ENCODE results near the gene IMMP2L. TPM values are rescaled to one million over a fixed set of nuclear protein-coding genes. Genes with fewer than 3 reads are reported as not detected.

Gene IMMP2L
- total RNA-seq, 1 experiment from 2014 or later: 13.6 TPM

DNA sequence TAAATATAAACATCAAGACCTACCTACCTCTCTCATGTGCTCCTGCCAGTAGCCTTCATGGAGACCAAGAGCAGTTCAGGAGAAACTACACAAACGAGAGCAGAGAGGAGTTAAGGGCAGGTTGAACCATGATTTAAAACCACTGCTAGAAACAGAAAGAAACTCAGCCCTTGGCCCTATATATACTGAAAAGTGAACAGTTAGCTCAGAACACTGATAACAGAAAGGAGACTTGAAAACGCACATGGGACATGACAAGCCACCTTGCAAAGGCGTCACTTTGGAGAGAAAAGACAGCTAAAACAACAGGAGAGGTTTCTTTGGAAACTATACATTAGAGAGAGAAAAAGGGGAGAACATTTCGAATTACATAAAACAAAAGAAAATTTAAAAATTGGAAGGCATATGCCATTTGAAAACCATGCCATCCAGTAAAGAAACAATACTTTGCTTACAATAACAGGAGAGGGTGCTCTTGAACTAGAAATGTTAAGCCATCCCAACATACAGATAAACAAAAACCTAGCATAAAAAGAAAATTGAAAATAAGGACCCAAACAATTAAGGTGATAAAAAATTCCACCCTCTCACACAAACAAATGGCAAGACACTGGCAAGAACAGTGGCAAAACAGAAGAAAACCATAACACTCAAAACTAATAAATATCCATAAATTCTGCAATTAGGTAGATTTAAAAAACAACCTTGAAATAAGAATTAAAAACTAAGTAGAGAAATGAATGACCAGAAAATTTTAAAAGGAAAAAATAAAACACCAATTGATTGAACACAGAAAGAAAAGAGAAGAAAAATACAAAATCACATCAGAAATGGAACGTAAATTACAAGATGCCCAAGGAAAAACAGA is 232.7 kb downstream of the IMMP2L start:
- POLR2A ChIA-PET: no interaction called here
- H3K9me3 Mint-ChIP-seq: peaks cover 15% of the 10 kb centered on the region
- no peak for DNase-seq (ENCODE audit: low spot score)
- H3K4me1 Mint-ChIP-seq: peaks cover 3% of the 10 kb centered on the region; the same call in 1 of the 2 replicates
- peaks cover 3% of the 10 kb centered on the region for H3K36me3 Mint-ChIP-seq
- no peak for ATAC-seq
- H3K4me3 Mint-ChIP-seq: no peak overlapping the region
- TF ChIP-seq, protein P1, sequence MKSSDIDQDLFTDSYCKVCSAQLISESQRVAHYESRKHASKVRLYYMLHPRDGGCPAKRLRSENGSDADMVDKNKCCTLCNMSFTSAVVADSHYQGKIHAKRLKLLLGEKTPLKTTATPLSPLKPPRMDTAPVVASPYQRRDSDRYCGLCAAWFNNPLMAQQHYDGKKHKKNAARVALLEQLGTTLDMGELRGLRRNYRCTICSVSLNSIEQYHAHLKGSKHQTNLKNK (CRISPR knock-in tag; IDR thresholded peaks at IDR 0.05): no peak
- TF ChIP-seq CBFB (CRISPR knock-in tag; IDR thresholded peaks at IDR 0.05; ENCODE audit: low read depth) (no peak), HMGA2 (CRISPR knock-in tag; IDR thresholded peaks at IDR 0.05) (no peak), OVOL2 (CRISPR knock-in tag; IDR thresholded peaks at IDR 0.05; ENCODE audit: borderline replicate concordance) (no peak), ZBTB21 (CRISPR knock-in tag; IDR thresholded peaks at IDR 0.05; ENCODE audit: borderline replicate concordance) (no peak), SOX15 (CRISPR knock-in tag; IDR thresholded peaks at IDR 0.05) (no peak), SP1 (CRISPR knock-in tag; conservative IDR thresholded peaks at IDR 0.05) (no peak), NR3C1 (CRISPR knock-in tag; conservative IDR thresholded peaks at IDR 0.05; ENCODE audit: low read depth) (no peak), ZNF232 (CRISPR knock-in tag; IDR thresholded peaks at IDR 0.05) (no peak), ZNF138 (CRISPR knock-in tag; conservative IDR thresholded peaks at IDR 0.05) (no peak)
- TF ChIP-seq, protein P2, sequence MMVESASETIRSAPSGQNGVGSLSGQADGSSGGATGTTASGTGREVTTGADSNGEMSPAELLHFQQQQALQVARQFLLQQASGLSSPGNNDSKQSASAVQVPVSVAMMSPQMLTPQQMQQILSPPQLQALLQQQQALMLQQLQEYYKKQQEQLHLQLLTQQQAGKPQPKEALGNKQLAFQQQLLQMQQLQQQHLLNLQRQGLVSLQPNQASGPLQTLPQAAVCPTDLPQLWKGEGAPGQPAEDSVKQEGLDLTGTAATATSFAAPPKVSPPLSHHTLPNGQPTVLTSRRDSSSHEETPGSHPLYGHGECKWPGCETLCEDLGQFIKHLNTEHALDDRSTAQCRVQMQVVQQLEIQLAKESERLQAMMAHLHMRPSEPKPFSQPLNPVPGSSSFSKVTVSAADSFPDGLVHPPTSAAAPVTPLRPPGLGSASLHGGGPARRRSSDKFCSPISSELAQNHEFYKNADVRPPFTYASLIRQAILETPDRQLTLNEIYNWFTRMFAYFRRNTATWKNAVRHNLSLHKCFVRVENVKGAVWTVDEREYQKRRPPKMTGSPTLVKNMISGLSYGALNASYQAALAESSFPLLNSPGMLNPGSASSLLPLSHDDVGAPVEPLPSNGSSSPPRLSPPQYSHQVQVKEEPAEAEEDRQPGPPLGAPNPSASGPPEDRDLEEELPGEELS (CRISPR knock-in tag; IDR thresholded peaks at IDR 0.05): no peak
- TF ChIP-seq, protein P3, sequence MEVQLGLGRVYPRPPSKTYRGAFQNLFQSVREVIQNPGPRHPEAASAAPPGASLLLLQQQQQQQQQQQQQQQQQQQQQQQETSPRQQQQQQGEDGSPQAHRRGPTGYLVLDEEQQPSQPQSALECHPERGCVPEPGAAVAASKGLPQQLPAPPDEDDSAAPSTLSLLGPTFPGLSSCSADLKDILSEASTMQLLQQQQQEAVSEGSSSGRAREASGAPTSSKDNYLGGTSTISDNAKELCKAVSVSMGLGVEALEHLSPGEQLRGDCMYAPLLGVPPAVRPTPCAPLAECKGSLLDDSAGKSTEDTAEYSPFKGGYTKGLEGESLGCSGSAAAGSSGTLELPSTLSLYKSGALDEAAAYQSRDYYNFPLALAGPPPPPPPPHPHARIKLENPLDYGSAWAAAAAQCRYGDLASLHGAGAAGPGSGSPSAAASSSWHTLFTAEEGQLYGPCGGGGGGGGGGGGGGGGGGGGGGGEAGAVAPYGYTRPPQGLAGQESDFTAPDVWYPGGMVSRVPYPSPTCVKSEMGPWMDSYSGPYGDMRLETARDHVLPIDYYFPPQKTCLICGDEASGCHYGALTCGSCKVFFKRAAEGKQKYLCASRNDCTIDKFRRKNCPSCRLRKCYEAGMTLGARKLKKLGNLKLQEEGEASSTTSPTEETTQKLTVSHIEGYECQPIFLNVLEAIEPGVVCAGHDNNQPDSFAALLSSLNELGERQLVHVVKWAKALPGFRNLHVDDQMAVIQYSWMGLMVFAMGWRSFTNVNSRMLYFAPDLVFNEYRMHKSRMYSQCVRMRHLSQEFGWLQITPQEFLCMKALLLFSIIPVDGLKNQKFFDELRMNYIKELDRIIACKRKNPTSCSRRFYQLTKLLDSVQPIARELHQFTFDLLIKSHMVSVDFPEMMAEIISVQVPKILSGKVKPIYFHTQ (CRISPR knock-in tag; IDR thresholded peaks at IDR 0.05): no peak
- TF ChIP-seq, protein P4, sequence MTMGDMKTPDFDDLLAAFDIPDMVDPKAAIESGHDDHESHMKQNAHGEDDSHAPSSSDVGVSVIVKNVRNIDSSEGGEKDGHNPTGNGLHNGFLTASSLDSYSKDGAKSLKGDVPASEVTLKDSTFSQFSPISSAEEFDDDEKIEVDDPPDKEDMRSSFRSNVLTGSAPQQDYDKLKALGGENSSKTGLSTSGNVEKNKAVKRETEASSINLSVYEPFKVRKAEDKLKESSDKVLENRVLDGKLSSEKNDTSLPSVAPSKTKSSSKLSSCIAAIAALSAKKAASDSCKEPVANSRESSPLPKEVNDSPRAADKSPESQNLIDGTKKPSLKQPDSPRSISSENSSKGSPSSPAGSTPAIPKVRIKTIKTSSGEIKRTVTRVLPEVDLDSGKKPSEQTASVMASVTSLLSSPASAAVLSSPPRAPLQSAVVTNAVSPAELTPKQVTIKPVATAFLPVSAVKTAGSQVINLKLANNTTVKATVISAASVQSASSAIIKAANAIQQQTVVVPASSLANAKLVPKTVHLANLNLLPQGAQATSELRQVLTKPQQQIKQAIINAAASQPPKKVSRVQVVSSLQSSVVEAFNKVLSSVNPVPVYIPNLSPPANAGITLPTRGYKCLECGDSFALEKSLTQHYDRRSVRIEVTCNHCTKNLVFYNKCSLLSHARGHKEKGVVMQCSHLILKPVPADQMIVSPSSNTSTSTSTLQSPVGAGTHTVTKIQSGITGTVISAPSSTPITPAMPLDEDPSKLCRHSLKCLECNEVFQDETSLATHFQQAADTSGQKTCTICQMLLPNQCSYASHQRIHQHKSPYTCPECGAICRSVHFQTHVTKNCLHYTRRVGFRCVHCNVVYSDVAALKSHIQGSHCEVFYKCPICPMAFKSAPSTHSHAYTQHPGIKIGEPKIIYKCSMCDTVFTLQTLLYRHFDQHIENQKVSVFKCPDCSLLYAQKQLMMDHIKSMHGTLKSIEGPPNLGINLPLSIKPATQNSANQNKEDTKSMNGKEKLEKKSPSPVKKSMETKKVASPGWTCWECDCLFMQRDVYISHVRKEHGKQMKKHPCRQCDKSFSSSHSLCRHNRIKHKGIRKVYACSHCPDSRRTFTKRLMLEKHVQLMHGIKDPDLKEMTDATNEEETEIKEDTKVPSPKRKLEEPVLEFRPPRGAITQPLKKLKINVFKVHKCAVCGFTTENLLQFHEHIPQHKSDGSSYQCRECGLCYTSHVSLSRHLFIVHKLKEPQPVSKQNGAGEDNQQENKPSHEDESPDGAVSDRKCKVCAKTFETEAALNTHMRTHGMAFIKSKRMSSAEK (CRISPR knock-in tag; IDR thresholded peaks at IDR 0.05; ENCODE audit: borderline replicate concordance): no peak
- TF ChIP-seq, protein P5, sequence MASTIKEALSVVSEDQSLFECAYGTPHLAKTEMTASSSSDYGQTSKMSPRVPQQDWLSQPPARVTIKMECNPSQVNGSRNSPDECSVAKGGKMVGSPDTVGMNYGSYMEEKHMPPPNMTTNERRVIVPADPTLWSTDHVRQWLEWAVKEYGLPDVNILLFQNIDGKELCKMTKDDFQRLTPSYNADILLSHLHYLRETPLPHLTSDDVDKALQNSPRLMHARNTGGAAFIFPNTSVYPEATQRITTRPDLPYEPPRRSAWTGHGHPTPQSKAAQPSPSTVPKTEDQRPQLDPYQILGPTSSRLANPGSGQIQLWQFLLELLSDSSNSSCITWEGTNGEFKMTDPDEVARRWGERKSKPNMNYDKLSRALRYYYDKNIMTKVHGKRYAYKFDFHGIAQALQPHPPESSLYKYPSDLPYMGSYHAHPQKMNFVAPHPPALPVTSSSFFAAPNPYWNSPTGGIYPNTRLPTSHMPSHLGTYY (CRISPR knock-in tag; IDR thresholded peaks at IDR 0.05): no peak
- TF ChIP-seq, protein P6, sequence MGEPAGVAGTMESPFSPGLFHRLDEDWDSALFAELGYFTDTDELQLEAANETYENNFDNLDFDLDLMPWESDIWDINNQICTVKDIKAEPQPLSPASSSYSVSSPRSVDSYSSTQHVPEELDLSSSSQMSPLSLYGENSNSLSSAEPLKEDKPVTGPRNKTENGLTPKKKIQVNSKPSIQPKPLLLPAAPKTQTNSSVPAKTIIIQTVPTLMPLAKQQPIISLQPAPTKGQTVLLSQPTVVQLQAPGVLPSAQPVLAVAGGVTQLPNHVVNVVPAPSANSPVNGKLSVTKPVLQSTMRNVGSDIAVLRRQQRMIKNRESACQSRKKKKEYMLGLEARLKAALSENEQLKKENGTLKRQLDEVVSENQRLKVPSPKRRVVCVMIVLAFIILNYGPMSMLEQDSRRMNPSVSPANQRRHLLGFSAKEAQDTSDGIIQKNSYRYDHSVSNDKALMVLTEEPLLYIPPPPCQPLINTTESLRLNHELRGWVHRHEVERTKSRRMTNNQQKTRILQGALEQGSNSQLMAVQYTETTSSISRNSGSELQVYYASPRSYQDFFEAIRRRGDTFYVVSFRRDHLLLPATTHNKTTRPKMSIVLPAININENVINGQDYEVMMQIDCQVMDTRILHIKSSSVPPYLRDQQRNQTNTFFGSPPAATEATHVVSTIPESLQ (CRISPR knock-in tag; IDR thresholded peaks at IDR 0.05): no peak
- TF ChIP-seq, protein P7, sequence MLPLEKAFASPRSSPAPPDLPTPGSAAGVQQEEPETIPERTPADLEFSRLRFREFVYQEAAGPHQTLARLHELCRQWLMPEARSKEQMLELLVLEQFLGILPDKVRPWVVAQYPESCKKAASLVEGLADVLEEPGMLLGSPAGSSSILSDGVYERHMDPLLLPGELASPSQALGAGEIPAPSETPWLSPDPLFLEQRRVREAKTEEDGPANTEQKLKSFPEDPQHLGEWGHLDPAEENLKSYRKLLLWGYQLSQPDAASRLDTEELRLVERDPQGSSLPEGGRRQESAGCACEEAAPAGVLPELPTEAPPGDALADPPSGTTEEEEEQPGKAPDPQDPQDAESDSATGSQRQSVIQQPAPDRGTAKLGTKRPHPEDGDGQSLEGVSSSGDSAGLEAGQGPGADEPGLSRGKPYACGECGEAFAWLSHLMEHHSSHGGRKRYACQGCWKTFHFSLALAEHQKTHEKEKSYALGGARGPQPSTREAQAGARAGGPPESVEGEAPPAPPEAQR (CRISPR knock-in tag; IDR thresholded peaks at IDR 0.05): no peak
- H3K27me3 Mint-ChIP-seq (ENCODE audit: low read depth): no peaks in the 10 kb centered on the region
- CTCF ChIA-PET: interaction anchor here (1.3 kb wide), 1 partner anchor 84 kb away, joined by 3 read pairs; no protein-coding TSS in a partner anchor
- H3K27ac Mint-ChIP-seq: peak overlapping the region; percentile 18; the same call in 1 of the 2 replicates

Measured in WTC11 (cell line).